Stimulated activated CD8-positive, alpha-beta memory T cell treated with anti-CD3 and anti-CD28 coated beads, Interleukin-7, amount 100 ng/mL, for 48 hours (primary cell): Measurements from ENCODE around the gene WDR11.

Experiments used
- DNase-seq, 2 donors: peaks; one replicate each; pipeline ENCODE4 v3.0.0-alpha.2; 2020; ENCODE audit warnings: low read depth in 1 of 2; ENCODE audit errors: extremely low read depth in 1 of 2

The WDR11 gene

GRCh38 chr10:120942806-120943413, 91.7 kb downstream of the WDR11 start:
- DNase-seq: peak; percentile 42 to 52

GRCh38 chr10:120943542-120943941, 92.4 kb downstream of the WDR11 start:
- no peak for DNase-seq

- no peak for DNase-seq
Observed at GRCh38 chr10:120944586-120945125, 93.5 kb downstream of the WDR11 start.

DNA sequence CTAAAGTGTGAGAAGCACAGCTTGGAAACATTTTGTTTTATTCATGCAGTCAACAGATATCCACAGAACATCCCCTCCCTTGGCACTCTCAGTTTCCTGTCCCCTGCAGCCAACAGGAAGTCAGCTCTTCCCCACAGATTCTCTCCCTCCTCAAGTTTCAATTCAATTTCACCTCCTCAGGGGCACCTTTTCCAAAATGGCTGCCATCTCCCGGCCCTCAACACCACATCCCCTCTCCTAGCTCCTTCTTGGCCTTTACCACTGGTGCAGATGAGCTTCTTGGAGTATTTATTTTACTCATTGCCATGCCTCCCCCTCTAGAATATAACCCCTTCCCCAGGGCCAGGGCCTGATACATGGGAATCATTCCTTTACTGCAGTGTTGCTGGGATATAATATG, 94.0 kb downstream of the WDR11 start:
- DNase-seq: no peak

GRCh38 chr10:120945801-120946302, 94.7 kb downstream of the WDR11 start:
- DNase-seq: no peak

DNA sequence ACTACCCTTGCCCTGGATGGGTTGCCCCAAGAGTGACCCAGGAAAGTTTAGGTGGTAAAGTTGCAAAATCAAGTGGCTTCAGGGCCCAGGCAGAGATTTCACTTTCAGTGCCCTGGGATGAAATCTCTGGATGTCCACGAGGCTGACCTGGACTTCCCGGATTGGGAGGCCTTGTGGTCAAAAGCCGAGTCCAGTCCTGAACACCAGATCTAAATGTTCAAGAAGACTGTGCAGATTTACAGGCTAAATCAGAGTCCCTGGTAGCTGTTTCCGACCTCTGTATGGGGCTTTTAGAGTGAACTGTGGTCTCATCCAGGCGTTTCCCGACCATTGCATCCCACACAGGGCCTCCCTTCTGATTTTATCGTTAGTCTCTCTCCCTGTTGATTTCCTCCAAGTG, 95.3 kb downstream of the WDR11 start:
- no peak for DNase-seq

GRCh38 chr10:120948889-120949608, 97.9 kb downstream of the WDR11 start:
- peak; percentile 22 to 43 for DNase-seq

DNA sequence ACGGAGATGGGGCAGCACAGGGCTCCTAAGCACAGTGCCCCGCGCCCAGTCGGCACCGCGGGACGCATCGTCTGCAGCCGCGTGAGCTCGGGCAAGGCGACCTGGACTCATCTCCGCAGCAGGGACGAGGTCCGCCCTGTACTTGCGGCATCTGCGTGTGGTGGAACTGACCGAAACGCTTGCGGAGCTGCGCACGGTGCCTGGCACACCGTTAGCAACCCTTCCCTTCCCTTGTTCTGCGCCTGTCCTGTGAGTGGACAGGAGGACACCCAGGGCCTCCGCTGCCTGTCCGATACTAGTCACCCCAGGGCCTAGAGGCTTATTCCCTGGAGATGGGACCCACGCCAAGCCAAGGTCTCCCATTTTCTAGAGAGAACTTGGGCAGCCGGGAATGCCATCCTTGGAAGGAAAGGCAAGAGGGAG, 98.5 kb downstream of the WDR11 start:
- no peak for DNase-seq

- DNase-seq: no peak
Observed at GRCh38 chr10:120950051-120950561, 98.9 kb downstream of the WDR11 start.

DNA sequence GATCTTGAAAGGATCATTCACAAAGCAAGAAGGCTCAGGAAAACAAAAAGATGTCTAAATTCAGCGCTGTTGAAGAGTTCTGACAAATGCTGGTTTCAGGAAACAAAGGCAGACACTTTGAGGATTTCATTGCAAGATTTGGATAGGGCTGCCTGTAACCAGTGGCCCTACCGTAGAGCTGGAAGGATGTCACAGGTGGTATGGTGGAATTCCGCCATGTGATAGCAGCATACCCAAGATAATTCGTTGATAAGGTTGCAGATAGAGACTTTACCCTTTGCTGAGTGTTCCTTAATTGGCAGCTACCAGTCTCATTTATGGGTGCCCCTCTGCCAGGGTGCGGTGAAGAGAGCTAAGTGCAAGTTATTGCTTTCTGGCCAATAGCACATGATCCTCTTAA, 100.1 kb downstream of the WDR11 start:
- DNase-seq: no peak

- DNase-seq: no peak
Observed at GRCh38 chr10:120953897-120954296, 102.7 kb downstream of the WDR11 start.
